ENCODE results near the gene PLCB1. TPM values are rescaled to one million over a fixed set of nuclear protein-coding genes. Genes with fewer than 3 reads are reported as not detected.

Gene PLCB1
- polyA plus RNA-seq, 1 donor (not counting 4 experiments of a cell fraction or from before 2014, with no cell fraction given), result 0.37 TPM

- H3K27ac ChIP-seq (ENCODE audit: control insufficient read depth, insufficient read depth, low read length), result no peak overlapping the region
- H3K9me1 ChIP-seq (ENCODE audit: control insufficient read depth, extremely low read depth, insufficient read depth, low read length), result no peaks in the 10 kb centered on the region
- H3K4me2 ChIP-seq (ENCODE audit: control insufficient read depth, extremely low read depth, insufficient read depth, low read depth, low read length), result no peak overlapping the region
- no peak overlapping the region for H2AFZ ChIP-seq (ENCODE audit: control insufficient read depth, low read length)
- TF ChIP-seq CTCF (optimal IDR thresholded peaks at IDR 0.05 in 1 of 3, IDR thresholded peaks at IDR 0.05 in 1 of 3, conservative IDR thresholded peaks at IDR 0.05 in 1 of 3; ENCODE audit: extremely low read depth in 1 of 3, insufficient read depth in 2 of 3, low read length in 3 of 3), result no peak
- TF ChIP-seq EZH2 (IDR thresholded peaks at IDR 0.05; ENCODE audit: low read length), result no peak
- no peak overlapping the region for H3K4me3 ChIP-seq (ENCODE audit: control insufficient read depth in 2 of 3, extremely low read depth in 1 of 3, insufficient read depth in 2 of 3, low read depth in 1 of 3, low read length in 3 of 3)
- H3K9me3 ChIP-seq (ENCODE audit: control insufficient read depth, low read depth, low read length), result no peaks in the 10 kb centered on the region
- no peaks in the 10 kb centered on the region for H3K79me2 ChIP-seq (ENCODE audit: control insufficient read depth, insufficient read depth, low read length)
- no peaks in the 10 kb centered on the region for H3K36me3 ChIP-seq (ENCODE audit: control insufficient read depth in 2 of 2, extremely low read depth in 1 of 2, insufficient read depth in 2 of 2, low read length in 2 of 2)
- no peak for DNase-seq (ENCODE audit: low read depth, low spot score)
- no peak overlapping the region for H3K9ac ChIP-seq (ENCODE audit: control insufficient read depth, extremely low read depth, insufficient read depth, low read length)
- H3K27me3 ChIP-seq (ENCODE audit: control insufficient read depth, extremely low read depth, insufficient read depth, low read length), result no peaks in the 10 kb centered on the region
- no peaks in the 10 kb centered on the region for H3K4me1 ChIP-seq (ENCODE audit: control insufficient read depth, extremely low read depth, insufficient read depth, low read length)
- dilution Hi-C loops (cut with MboI; ENCODE audit: extremely low pct_ligation_motif_present, low sequenced_read_pairs), result no loop called here
- no peaks in the 10 kb centered on the region for H4K20me1 ChIP-seq (ENCODE audit: control insufficient read depth, extremely low read depth, insufficient read depth, low read length)
- FAIRE-seq, result no peak
These were observed 268.4 kb downstream of the PLCB1 start for GRCh38 chr20:8400486-8400885.

- Histone ChIP-seq H3K4me1 (ENCODE audit: control insufficient read depth, extremely low read depth, insufficient read depth, low read length) (no peaks in the 10 kb centered on the region), H2AFZ (ENCODE audit: control insufficient read depth, low read length) (no peak overlapping the region), H3K9ac (ENCODE audit: control insufficient read depth, extremely low read depth, insufficient read depth, low read length) (no peak overlapping the region), H3K27me3 (ENCODE audit: control insufficient read depth, extremely low read depth, insufficient read depth, low read length) (no peaks in the 10 kb centered on the region), H3K4me2 (ENCODE audit: control insufficient read depth, extremely low read depth, insufficient read depth, low read depth, low read length) (no peak overlapping the region), H3K36me3 (ENCODE audit: control insufficient read depth in 2 of 2, extremely low read depth in 1 of 2, insufficient read depth in 2 of 2, low read length in 2 of 2) (no peaks in the 10 kb centered on the region), H3K9me3 (ENCODE audit: control insufficient read depth, low read depth, low read length) (no peaks in the 10 kb centered on the region), H3K4me3 (ENCODE audit: control insufficient read depth in 2 of 3, extremely low read depth in 1 of 3, insufficient read depth in 2 of 3, low read depth in 1 of 3, low read length in 3 of 3) (no peak overlapping the region), H4K20me1 (ENCODE audit: control insufficient read depth, extremely low read depth, insufficient read depth, low read length) (no peaks in the 10 kb centered on the region), H3K27ac (ENCODE audit: control insufficient read depth, insufficient read depth, low read length) (no peak overlapping the region), H3K79me2 (ENCODE audit: control insufficient read depth, insufficient read depth, low read length) (no peaks in the 10 kb centered on the region), H3K9me1 (ENCODE audit: control insufficient read depth, extremely low read depth, insufficient read depth, low read length) (no peaks in the 10 kb centered on the region)
- DNase-seq (ENCODE audit: low read depth, low spot score), result no peak
- no peak for TF ChIP-seq EZH2 (IDR thresholded peaks at IDR 0.05; ENCODE audit: low read length)
- no peak for TF ChIP-seq CTCF (optimal IDR thresholded peaks at IDR 0.05 in 1 of 3, IDR thresholded peaks at IDR 0.05 in 1 of 3, conservative IDR thresholded peaks at IDR 0.05 in 1 of 3; ENCODE audit: extremely low read depth in 1 of 3, insufficient read depth in 2 of 3, low read length in 3 of 3)
- FAIRE-seq, result no peak
- dilution Hi-C loops (cut with MboI; ENCODE audit: extremely low pct_ligation_motif_present, low sequenced_read_pairs), result no loop called here
These were observed 269.5 kb downstream of the PLCB1 start for GRCh38 chr20:8401556-8401955.

All from keratinocyte (primary cell).